GM12875 (cell line): ENCODE measurements around the gene ETFRF1.

Experiments
- H3K4me3 ChIP-seq: one replicate; pipeline ENCODE4 v1.5.1; 2011; ENCODE audit warnings: low read depth, low read length, control low read depth
- CTCF ChIP-seq: IDR thresholded peaks from 2 replicates; pipeline ENCODE4 v1.5.1; 2011; ENCODE audit warnings: low read depth, mild to moderate bottlenecking, control low read depth, inconsistent platforms, low read length, moderate library complexity, borderline replicate concordance; ENCODE audit not compliant: insufficient read depth

Gene ETFRF1

GRCh38 chr12:25194214-25194613 is 823 bp upstream of the ETFRF1 start:
- no peak overlapping the region for H3K4me3 ChIP-seq
- no peak for TF ChIP-seq CTCF

GRCh38 chr12:25194722-25195055 is 348 bp upstream of the ETFRF1 start:
- no peak for TF ChIP-seq CTCF

GRCh38 chr12:25197608-25198007 is 2.6 kb downstream of the ETFRF1 start:
- H3K4me3 ChIP-seq = no peak overlapping the region
- TF ChIP-seq CTCF = no peak

More at GRCh38 chr12:25194722-25195055, 348 bp upstream of the ETFRF1 start:
- peak overlapping the region; percentile 67 for H3K4me3 ChIP-seq

- no peak overlapping the region for H3K4me3 ChIP-seq
- TF ChIP-seq CTCF = no peak
Measured at GRCh38 chr12:25200703-25201102, 5.7 kb downstream of the ETFRF1 start.

- no peak overlapping the region for H3K4me3 ChIP-seq
- no peak for TF ChIP-seq CTCF
Measured at GRCh38 chr12:25202137-25202536, 7.1 kb downstream of the ETFRF1 start.

GRCh38 chr12:25207411-25207810 is 12.4 kb downstream of the ETFRF1 start:
- H3K4me3 ChIP-seq = no peak overlapping the region
- TF ChIP-seq CTCF = no peak

GRCh38 chr12:25207846-25208245 is 12.8 kb downstream of the ETFRF1 start:
- no peak for TF ChIP-seq CTCF
- H3K4me3 ChIP-seq = no peak overlapping the region
